HepG2 (cell line): ENCODE measurements around the gene LRSAM1. TPM values are rescaled to one million over a fixed set of nuclear protein-coding genes. Genes with fewer than 3 reads are reported as not detected.
A peak's percentile ranks its signal among the peaks of the same experiment; 100 is the strongest.

Source experiments
- ATAC-seq: fragments of 200-7000 bp; cut with Tn5 transposase; 3 replicates; pipeline ENCODE4 v1.9.1; 2020; ENCODE audit warnings: mild to moderate bottlenecking, moderate library complexity
- BruUV-seq: library from RNA; stranded (reverse); fragments of 400-500 nt; replicated peaks from 2 replicates; lab custom pipeline; 2021; lab: Mats Ljungman, UMichigan
- CTCF ChIA-PET: fragments of 300-600 bp; formaldehyde crosslinking; extraction: SDS; loops from one replicate; lab custom pipeline; 2021; ENCODE audit warnings: low total read pairs, inconsistent platforms, low intra/inter-chr PET ratio; lab: Yijun Ruan, JAX
- POLR2A ChIA-PET: fragments of 350-600 bp; sonication (Branson Sonifier 250); formaldehyde crosslinking; loops from one replicate; lab custom pipeline; 2020; ENCODE audit warnings: antibody characterized with exemption, inconsistent platforms; lab: Yijun Ruan, JAX
- DNase-seq: peaks from one replicate; pipeline ENCODE4 v3.0.0-alpha.2; 2015; ENCODE audit warnings: low spot score
- FAIRE-seq: peaks from 3 replicates; lab custom pipeline; 2011; peaks lifted over from hg19 to GRCh38; lab: Jason Lieb, UNC
- H2AFZ ChIP-seq: one replicate; pipeline ENCODE4 v1.6.1; 2011; ENCODE audit warnings: low read length, inconsistent platforms
- H3K27ac ChIP-seq: fragments of 300-600 bp; 3 replicates; pipeline ENCODE4 v1.8.0; 2011; ENCODE audit warnings: mixed run types, mild to moderate bottlenecking, mixed read lengths, low read length, inconsistent platforms; ENCODE audit not compliant: insufficient read depth; ENCODE audit errors: extremely low read length
- H3K27me3 ChIP-seq, 2 experiments: fragments of 200-600 bp in 1 of 2; 2 replicates in 1 of 2; 3 replicates in 1 of 2; pipeline versions ENCODE4 v1.6.0 to v1.8.0; 2011; ENCODE audit warnings: low read length in 2 of 2, mild to moderate bottlenecking in 2 of 2, moderate library complexity in 2 of 2, inconsistent platforms in 1 of 2; ENCODE audit not compliant: insufficient read depth in 2 of 2, control insufficient read depth in 1 of 2
- H3K36me3 ChIP-seq, 2 experiments: fragments of 200-600 bp in 1 of 2; replicated peaks in 1 of 2; 2 replicates in 1 of 2; 3 replicates in 1 of 2; pipeline versions ENCODE4 v1.5.1 to v1.8.0; 2011; ENCODE audit warnings: low read length in 2 of 2, inconsistent platforms in 1 of 2; ENCODE audit not compliant: insufficient read depth in 2 of 2, control insufficient read depth in 1 of 2
- H3K4me1 ChIP-seq: 2 replicates; pipeline ENCODE4 v1.5.1; 2012; ENCODE audit warnings: low read length, inconsistent platforms; ENCODE audit not compliant: insufficient read depth
- H3K4me2 ChIP-seq: 2 replicates; pipeline ENCODE4 v1.6.0; 2011; ENCODE audit warnings: low read depth, low read length, inconsistent platforms
- H3K4me3 ChIP-seq, 3 experiments: fragments of 200-600 bp in 1 of 3; sonication (generic), shearing (Covaris generic) in 1 of 3; replicated peaks in 1 of 3; 2 replicates each; pipeline ENCODE4 v1.5.1; 2011 to 2016; ENCODE audit warnings: low read length in 3 of 3, inconsistent platforms in 2 of 3, low read depth in 2 of 3, mild to moderate bottlenecking in 2 of 3, control low read depth in 1 of 3, mixed read lengths in 1 of 3; ENCODE audit not compliant: insufficient read depth in 1 of 3
- H3K79me2 ChIP-seq: one replicate; pipeline ENCODE4 v1.6.1; 2011; ENCODE audit warnings: low read length, inconsistent platforms; ENCODE audit not compliant: insufficient read depth
- H3K9ac ChIP-seq: 2 replicates; pipeline ENCODE4 v1.6.0; 2011; ENCODE audit warnings: mild to moderate bottlenecking, low read depth, low read length, inconsistent platforms; ENCODE audit not compliant: insufficient read depth
- H3K9me3 ChIP-seq: 2 replicates; pipeline ENCODE4 v1.5.1; 2012; ENCODE audit warnings: mild to moderate bottlenecking, low read length
- H4K20me1 ChIP-seq: 2 replicates; pipeline ENCODE4 v1.6.0; 2011; ENCODE audit warnings: inconsistent platforms, mild to moderate bottlenecking, low read length, moderate library complexity; ENCODE audit not compliant: insufficient read depth
- AGO2 ChIP-seq: fragments of 200-400 bp; formaldehyde crosslinking; optimal IDR thresholded peaks from 2 replicates; pipeline ENCODE3; 2017; ENCODE audit warnings: mild to moderate bottlenecking, low read depth, low read length, moderate library complexity
- EP300 ChIP-seq, 3 experiments: sonication (generic) in 1 of 3; formaldehyde crosslinking in 1 of 3; IDR thresholded peaks; 2 replicates each; pipeline versions ENCODE4 v1.5.1 to v1.6.1; 2011 to 2020; ENCODE audit warnings: low read depth in 2 of 3, low read length in 2 of 3, borderline replicate concordance in 1 of 3, improper control_type of control experiment in 1 of 3, mild to moderate bottlenecking in 1 of 3, missing genetic modification reagents in 1 of 3, moderate library complexity in 1 of 3
- GTF2F1 ChIP-seq: fragments of 150-350 bp; IDR thresholded peaks from 2 replicates; pipeline ENCODE4 v1.6.1; 2014; ENCODE audit warnings: low read length
- LRRFIP1 ChIP-seq: sonication (generic); formaldehyde crosslinking; conservative IDR thresholded peaks from 2 replicates; pipeline ENCODE4 v1.4.0; 2020; ENCODE audit warnings: missing genetic modification reagents
- MAF1 ChIP-seq: sonication (generic); formaldehyde crosslinking; IDR thresholded peaks from 2 replicates; pipeline ENCODE4 v1.5.0; 2020; ENCODE audit warnings: missing genetic modification reagents, borderline replicate concordance
- MEIS1 ChIP-seq: sonication (generic); formaldehyde crosslinking; IDR thresholded peaks from 2 replicates; pipeline ENCODE4 v1.9.0; 2021; ENCODE audit warnings: mild to moderate bottlenecking, missing genetic modification reagents, moderate library complexity, borderline replicate concordance
- MYNN ChIP-seq: sonication (generic); formaldehyde crosslinking; IDR thresholded peaks from 2 replicates; pipeline ENCODE4 v1.4.0; 2020; ENCODE audit warnings: mild to moderate bottlenecking, low read depth, missing genetic modification reagents
- PRMT3 ChIP-seq: sonication (generic); formaldehyde crosslinking; IDR thresholded peaks from 2 replicates; pipeline ENCODE4 v1.8.1; 2022; ENCODE audit warnings: low read depth, mild to moderate bottlenecking, moderate library complexity, missing genetic modification reagents, borderline replicate concordance
- RFX5 ChIP-seq: IDR thresholded peaks from 2 replicates; pipeline ENCODE4 v1.6.1; 2011; ENCODE audit warnings: low read depth, low read length, improper control_type of control experiment
- RORA ChIP-seq: sonication (generic); formaldehyde crosslinking; IDR thresholded peaks from 2 replicates; pipeline ENCODE4 v1.5.0; 2020; ENCODE audit warnings: mild to moderate bottlenecking, missing genetic modification reagents, moderate library complexity
- SKI ChIP-seq: fragments of 450-650 bp; IDR thresholded peaks from one replicate; pipeline ENCODE4 v1.6.1; 2018; ENCODE audit warnings: mild to moderate bottlenecking; ENCODE audit not compliant: partially characterized antibody
- SRF ChIP-seq: IDR thresholded peaks from 2 replicates; pipeline ENCODE4 v1.6.1; 2011; ENCODE audit warnings: mild to moderate bottlenecking, low read depth, low read length, moderate library complexity
- ZBTB33 ChIP-seq: sonication (generic); formaldehyde crosslinking; IDR thresholded peaks from 2 replicates; pipeline ENCODE4 v1.4.0; 2020; ENCODE audit warnings: missing genetic modification reagents
- ZNF619 ChIP-seq: sonication (generic); formaldehyde crosslinking; IDR thresholded peaks from 2 replicates; pipeline ENCODE4 v1.4.0; 2020; ENCODE audit warnings: mild to moderate bottlenecking, missing genetic modification reagents
- ZNF879 ChIP-seq: sonication (generic); formaldehyde crosslinking; IDR thresholded peaks from 2 replicates; pipeline ENCODE4 v1.8.1; 2023; ENCODE audit warnings: missing genetic modification reagents
- WGBS: methylation state at CpG from one replicate; pipeline ENCODE4 v1.1.6; 2017; ENCODE audit warnings: low lambda C conversion rate; 5-methylcytosine and 5-hydroxymethylcytosine counted together
- in situ Hi-C: cut with HindIII; loops from 2 replicates; pipeline ENCODE4 v1.10.0; 2017; ENCODE audit warnings: low pct_unique_long_range_greater_than_20kb; ENCODE audit not compliant: extremely low pct_ligation_motif_present
- intact Hi-C: fragments of 100-400 bp; cut with micrococcal nuclease; formaldehyde crosslinking; loops from one replicate; pipeline ENCODE4 v1.10.0; 2022; ENCODE audit not compliant: unreplicated experiment
- polyA plus RNA-seq, 8 experiments: library from polyadenylated mRNA; depleted of rRNA in 3 of 8; stranded (reverse) in 7 of 8; unstranded in 1 of 8; fragments of >200 nt; fragmentation: Illumina TruSeq in 4 of 8; extraction: Trizol in 4 of 8; gene quantifications; 2 replicates each; pipeline versions ENCODE4 v1.2.1 to v1.2.3, GENCODE V29; 2011 to 2016; ENCODE audit warnings: low read depth in 4 of 8, missing spikeins in 1 of 8, mixed read lengths in 1 of 8; ENCODE audit not compliant: insufficient read depth in 1 of 8
- total RNA-seq, 5 experiments: library from RNA; depleted of rRNA; stranded (reverse); fragments of >200 nt; fragmentation: Illumina TruSeq; extraction: Trizol; gene quantifications; 2 replicates each; pipeline ENCODE4 v1.2.3, GENCODE V29; 2016; ENCODE audit warnings: low read depth in 1 of 5

Gene LRSAM1
- total and polyA plus RNA-seq, 2 of the 13 experiments (the other 11 are each of a cell fraction or from before 2014, with no cell fraction given): 8.7 to 10.2 TPM

- TF ChIP-seq RORA (CRISPR knock-in tag) (no peak), ZNF619 (no peak), MEIS1 (CRISPR knock-in tag) (no peak), GTF2F1 (no peak), SKI (no peak)
These were observed 69.9 kb downstream of the LRSAM1 start (continued) for GRCh38 chr9:127520941-127521918.

GRCh38 chr9:127521919-127522304, 70.6 kb downstream of the LRSAM1 start:
- H3K79me2 ChIP-seq: no peaks in the 10 kb centered on the region
- no peak for DNase-seq
- H3K27ac ChIP-seq: no peak overlapping the region
- peak; percentile 26; the same call in 2 of the 3 replicates for ATAC-seq
- intact Hi-C loops: no loop called here
- H3K4me1 ChIP-seq: 0 out of 2 replicates have a peak, but pooled peaks cover 8% of the 10 kb centered on the region
- H3K4me3 ChIP-seq: no peak overlapping the region
- peaks cover 23% of the 10 kb centered on the region for H3K9me3 ChIP-seq
- ChIA-PET CTCF (no interaction called here), POLR2A (no interaction called here)
- H3K27me3 ChIP-seq: no peaks in the 10 kb centered on the region
- peaks cover 25 to 56% of the 10 kb centered on the region in 2 experiments for H3K36me3 ChIP-seq
- no peak for FAIRE-seq
- H2AFZ ChIP-seq: no peak overlapping the region
- H4K20me1 ChIP-seq: no peaks in the 10 kb centered on the region
- no TSS peak for BruUV-seq
- 93% methylated on average over 3 of the region's 5 CpGs for WGBS
- TF ChIP-seq RFX5 (no peak), LRRFIP1 (no peak), ZBTB33 (CRISPR knock-in tag) (peak; percentile 28; the same call in 1 of the 2 replicates), MAF1 (no peak), AGO2 (peak; percentile 18), PRMT3 (CRISPR knock-in tag) (no peak), MYNN (CRISPR knock-in tag) (no peak), SRF (no peak), EP300 (IDR thresholded peaks at IDR 0.05; ENCODE audit: low read depth in 2 of 2, low read length in 2 of 2) (no peak), EP300 (CRISPR knock-in tag; IDR thresholded peaks at IDR 0.05; ENCODE audit: borderline replicate concordance) (no peak), ZNF879 (CRISPR knock-in tag) (no peak)
- no peak overlapping the region for H3K9ac ChIP-seq
- in situ Hi-C loops: no loop called here
- H3K4me2 ChIP-seq: no peak overlapping the region
